Cardiac muscle cell (in vitro differentiated cells and primary cell): ENCODE measurements around the gene RARG. TPM values are rescaled to one million over a fixed set of nuclear protein-coding genes. Genes with fewer than 3 reads are reported as not detected.

ENCODE experiments used
- DNase-seq, 2 donors: peaks; one replicate each; pipeline versions ENCODE4 v3.0.0 to v3.0.0-alpha.2; 2010 to 2017; ENCODE audit warnings: low read depth in 1 of 2, low spot score in 1 of 2
- H3K27ac ChIP-seq: fragments of 200-600 bp; sonication (generic); 2 replicates; pipeline ENCODE4 v1.5.1; 2016
- H3K27me3 ChIP-seq: fragments of 200-600 bp; sonication (generic); 2 replicates; pipeline ENCODE4 v1.6.0; 2016; ENCODE audit warnings: control low read depth
- H3K36me3 ChIP-seq: fragments of 200-600 bp; sonication (generic); 2 replicates; pipeline ENCODE4 v1.5.1; 2016; ENCODE audit warnings: control low read depth
- H3K4me1 ChIP-seq: fragments of 200-600 bp; sonication (generic); 2 replicates; pipeline ENCODE4 v1.8.1; 2017; ENCODE audit warnings: low read depth, mild to moderate bottlenecking, mixed run types
- H3K4me3 ChIP-seq: fragments of 200-600 bp; sonication (generic); 2 replicates; pipeline ENCODE4 v1.5.1; 2016; ENCODE audit warnings: mild to moderate bottlenecking
- H3K9me3 ChIP-seq: fragments of 200-600 bp; sonication (generic); 2 replicates; pipeline ENCODE4 v1.5.1; 2017; ENCODE audit warnings: low read depth, mild to moderate bottlenecking, control low read depth
- polyA plus RNA-seq: library from polyadenylated mRNA; unstranded; fragments of >200 nt; fragmentation: Nextera tagmentation; extraction: Ambion mirVana; gene quantifications from 2 replicates; pipeline ENCODE4 v1.2.1, GENCODE V29; 2016
- total RNA-seq: library from RNA; depleted of rRNA; stranded (reverse); fragments of >200 nt; gene quantifications from 2 replicates; pipeline ENCODE4 v1.2.3, GENCODE V29; 2016
- TF ChIP-seq, protein P1 (sequence below): IDR thresholded peaks from 2 replicates; pipeline ENCODE4 v1.5.1; 2012; ENCODE audit warnings: low read depth, mild to moderate bottlenecking, low read length

The RARG gene
- total and polyA plus RNA-seq, 2 experiments from 2014 or later, result 13.0 to 30.4 TPM

DNA sequence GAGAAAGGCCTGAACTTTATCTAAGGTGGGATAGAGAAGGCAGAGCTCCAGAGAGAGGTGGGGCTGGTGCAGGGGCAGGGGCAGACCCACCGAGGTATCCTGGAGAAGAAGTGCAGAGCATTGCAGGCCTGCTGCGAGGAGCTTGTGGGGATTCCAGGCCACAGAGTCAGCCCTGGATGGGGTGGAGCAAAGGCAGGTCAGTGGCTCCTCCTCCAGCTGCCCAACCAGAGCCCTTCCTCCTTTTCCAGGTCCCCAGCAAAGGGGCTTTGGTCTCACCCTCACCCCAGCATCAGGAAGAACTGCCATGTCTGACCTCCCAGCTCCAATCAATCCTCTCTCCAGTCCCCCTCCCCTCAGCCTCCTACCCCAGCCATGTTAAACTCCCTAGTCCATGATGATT is 71.3 kb downstream of the RARG start:
- H3K27me3 ChIP-seq, result no peaks in the 10 kb centered on the region
- no peak for DNase-seq
- no peak overlapping the region for H3K27ac ChIP-seq
- no peak overlapping the region for H3K4me3 ChIP-seq
- no peaks in the 10 kb centered on the region for H3K36me3 ChIP-seq
- TF ChIP-seq, protein P1, sequence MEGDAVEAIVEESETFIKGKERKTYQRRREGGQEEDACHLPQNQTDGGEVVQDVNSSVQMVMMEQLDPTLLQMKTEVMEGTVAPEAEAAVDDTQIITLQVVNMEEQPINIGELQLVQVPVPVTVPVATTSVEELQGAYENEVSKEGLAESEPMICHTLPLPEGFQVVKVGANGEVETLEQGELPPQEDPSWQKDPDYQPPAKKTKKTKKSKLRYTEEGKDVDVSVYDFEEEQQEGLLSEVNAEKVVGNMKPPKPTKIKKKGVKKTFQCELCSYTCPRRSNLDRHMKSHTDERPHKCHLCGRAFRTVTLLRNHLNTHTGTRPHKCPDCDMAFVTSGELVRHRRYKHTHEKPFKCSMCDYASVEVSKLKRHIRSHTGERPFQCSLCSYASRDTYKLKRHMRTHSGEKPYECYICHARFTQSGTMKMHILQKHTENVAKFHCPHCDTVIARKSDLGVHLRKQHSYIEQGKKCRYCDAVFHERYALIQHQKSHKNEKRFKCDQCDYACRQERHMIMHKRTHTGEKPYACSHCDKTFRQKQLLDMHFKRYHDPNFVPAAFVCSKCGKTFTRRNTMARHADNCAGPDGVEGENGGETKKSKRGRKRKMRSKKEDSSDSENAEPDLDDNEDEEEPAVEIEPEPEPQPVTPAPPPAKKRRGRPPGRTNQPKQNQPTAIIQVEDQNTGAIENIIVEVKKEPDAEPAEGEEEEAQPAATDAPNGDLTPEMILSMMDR, result no peak
- no peaks in the 10 kb centered on the region for H3K9me3 ChIP-seq
- H3K4me1 ChIP-seq, result no peaks in the 10 kb centered on the region

Other genes starting within 250 kb of the RARG start
- gene EIF4B, start 225.8 kb downstream of the RARG start, total RNA-seq, result 374 and 722 TPM in 2 replicates
- gene EIF4B, start 225.8 kb downstream of the RARG start, polyA plus RNA-seq, result 50.0 and 81.5 TPM in 2 replicates
- 3.9 and 4.5 TPM in 2 replicates for gene TNS2, start 182.1 kb downstream of the RARG start, total RNA-seq
- 2.2 and 5.1 TPM in 2 replicates for gene TNS2, start 182.1 kb downstream of the RARG start, polyA plus RNA-seq
- gene SPRYD3, start 152.8 kb downstream of the RARG start, total RNA-seq, result 14.8 and 15.8 TPM in 2 replicates
- 17.6 and 19.4 TPM in 2 replicates for gene SPRYD3, start 152.8 kb downstream of the RARG start, polyA plus RNA-seq
- gene IGFBP6, start 134.5 kb downstream of the RARG start, total RNA-seq, result 58.9 and 105 TPM in 2 replicates
- 75.4 and 109 TPM in 2 replicates for gene IGFBP6, start 134.5 kb downstream of the RARG start, polyA plus RNA-seq
- gene SOAT2, start 128.7 kb downstream of the RARG start, total RNA-seq, result 0.57 and 1.6 TPM in 2 replicates
- gene SOAT2, start 128.7 kb downstream of the RARG start, polyA plus RNA-seq, result 1.3 and 1.9 TPM in 2 replicates
- 15.6 and 20.5 TPM in 2 replicates for gene ZNF740, start 51.5 kb downstream of the RARG start, total RNA-seq
- 4.4 and 16.6 TPM in 2 replicates for gene ZNF740, start 51.5 kb downstream of the RARG start, polyA plus RNA-seq
- gene CSAD, start 51.3 kb downstream of the RARG start, total RNA-seq, result 11.4 and 29.4 TPM in 2 replicates
- 7.2 and 18.0 TPM in 2 replicates for gene CSAD, start 51.3 kb downstream of the RARG start, polyA plus RNA-seq
- gene ITGB7, start 25.0 kb downstream of the RARG start, total RNA-seq, result 0.25 and 1.1 TPM in 2 replicates
- gene ITGB7, start 25.0 kb downstream of the RARG start, polyA plus RNA-seq, result 0.55 and 0.86 TPM in 2 replicates
- gene ESPL1, start 36.1 kb upstream of the RARG start, total RNA-seq, result 7.8 and 23.9 TPM in 2 replicates
- 1.3 and 4.8 TPM in 2 replicates for gene ESPL1, start 36.1 kb upstream of the RARG start, polyA plus RNA-seq
- gene PFDN5, start 63.3 kb upstream of the RARG start, total RNA-seq, result 435 and 511 TPM in 2 replicates
- 548 and 553 TPM in 2 replicates for gene PFDN5, start 63.3 kb upstream of the RARG start, polyA plus RNA-seq
- gene MYG1, start 67.5 kb upstream of the RARG start, total RNA-seq, result 69.5 and 71.0 TPM in 2 replicates
- gene MYG1, start 67.5 kb upstream of the RARG start, polyA plus RNA-seq, result 73.3 and 75.4 TPM in 2 replicates
- 117 and 119 TPM in 2 replicates for gene AAAS, start 89.4 kb upstream of the RARG start, total RNA-seq
- gene AAAS, start 89.4 kb upstream of the RARG start, polyA plus RNA-seq, result 138 and 140 TPM in 2 replicates
- 0.14 and 0.39 TPM in 2 replicates for gene SP7, start 104.1 kb upstream of the RARG start, total RNA-seq
- gene SP7, start 104.1 kb upstream of the RARG start, polyA plus RNA-seq, result 0.45 TPM in 1 of 2 replicates, not detected in the other
- gene SP1, start 148.0 kb upstream of the RARG start, total RNA-seq, result 43.7 and 53.0 TPM in 2 replicates
- 11.4 and 12.9 TPM in 2 replicates for gene SP1, start 148.0 kb upstream of the RARG start, polyA plus RNA-seq
- 39.8 and 60.0 TPM in 2 replicates for gene AMHR2, start 191.6 kb upstream of the RARG start, total RNA-seq
- 53.4 and 57.3 TPM in 2 replicates for gene AMHR2, start 191.6 kb upstream of the RARG start, polyA plus RNA-seq
- 42.9 and 48.3 TPM in 2 replicates for gene PRR13, start 209.5 kb upstream of the RARG start, total RNA-seq
- gene PRR13, start 209.5 kb upstream of the RARG start, polyA plus RNA-seq, result 169 and 190 TPM in 2 replicates
- gene PCBP2, start 219.9 kb upstream of the RARG start, total RNA-seq, result 213 and 326 TPM in 2 replicates
- 114 and 146 TPM in 2 replicates for gene PCBP2, start 219.9 kb upstream of the RARG start, polyA plus RNA-seq